ENCODE results near the gene FAM43A. TPM values are rescaled to one million over a fixed set of nuclear protein-coding genes. Genes with fewer than 3 reads are reported as not detected.

Gene FAM43A
- total and polyA plus RNA-seq, 10 of the 15 experiments (the other 5 are each of a cell fraction or from before 2014, with no cell fraction given): 0.27 to 5.0 (median 1.1) TPM

GRCh38 chr3:194671900-194672808, 13.5 kb upstream of the FAM43A start, which contains the start of gene LSG1 (continued):
- TF ChIP-seq NKRF (conservative IDR thresholded peaks at IDR 0.05) (peak; percentile 98), CHD4 (IDR thresholded peaks at IDR 0.05) (no peak), IKZF1 (conservative IDR thresholded peaks at IDR 0.05) (peak; percentile 90), MYB (IDR thresholded peaks at IDR 0.05; ENCODE audit: borderline replicate concordance, low read depth, low read length) (no peak), CUX1 (IDR thresholded peaks at IDR 0.05; ENCODE audit: insufficient replicate concordance, low read depth, low read length) (no peak), SUPT20H (IDR thresholded peaks at IDR 0.05; ENCODE audit: borderline replicate concordance, control insufficient read depth, low read depth, low read length) (no peak), IKZF2 (IDR thresholded peaks at IDR 0.05) (peak in 1 of 2 experiments; percentile 42; a peak in 3 of 4 replicates), EP300 (IDR thresholded peaks at IDR 0.05; ENCODE audit: borderline replicate concordance in 1 of 2, control insufficient read depth in 1 of 2, low read depth in 2 of 2, low read length in 2 of 2) (no peak), HDAC6 (IDR thresholded peaks at IDR 0.05; ENCODE audit: unreplicated experiment) (no peak), RAD21 (IDR thresholded peaks at IDR 0.05; ENCODE audit: insufficient read depth, low read depth, low read length) (no peak), NFIC (IDR thresholded peaks at IDR 0.05; ENCODE audit: low read depth, low read length) (peak; percentile 80), PML (IDR thresholded peaks at IDR 0.05; ENCODE audit: low read length) (peak; percentile 86), ZNF592 (IDR thresholded peaks at IDR 0.05) (0 out of 2 replicates have a peak, but pooled peaks have one; percentile 44), MAX (IDR thresholded peaks at IDR 0.05; ENCODE audit: low read depth, low read length) (peak; percentile 66)

Measured in GM12878 (cell line).